GM23248 (cell line): Measurements from ENCODE around the gene PRELP. TPM values are rescaled to one million over a fixed set of nuclear protein-coding genes. Genes with fewer than 3 reads are reported as not detected.

Experiments used
- DNase-seq: peaks from one replicate; pipeline ENCODE4 v3.0.0-alpha.2; 2015
- H2AFZ ChIP-seq: fragments of 200-600 bp; sonication (generic); 2 replicates; pipeline ENCODE4 v1.6.1; 2016; ENCODE audit warnings: antibody characterized with exemption
- H3F3A ChIP-seq: fragments of 200-600 bp; sonication (generic); 2 replicates; pipeline ENCODE4 v1.6.1; 2016; ENCODE audit warnings: mild to moderate bottlenecking, antibody characterized with exemption, mixed run types; ENCODE audit not compliant: insufficient read depth
- H3K27ac ChIP-seq: fragments of 200-600 bp; sonication (generic); 2 replicates; pipeline ENCODE4 v1.5.1; 2016; ENCODE audit warnings: mild to moderate bottlenecking
- H3K27me3 ChIP-seq: fragments of 200-600 bp; sonication (generic); replicated peaks from 2 replicates; pipeline ENCODE4 v1.6.1; 2016; ENCODE audit warnings: mild to moderate bottlenecking; ENCODE audit not compliant: insufficient read depth
- H3K36me3 ChIP-seq: fragments of 200-600 bp; sonication (generic); 2 replicates; pipeline ENCODE4 v1.6.1; 2016; ENCODE audit warnings: low read depth, mild to moderate bottlenecking
- H3K4me1 ChIP-seq: fragments of 200-600 bp; sonication (generic); 2 replicates; pipeline ENCODE4 v1.6.1; 2016; ENCODE audit warnings: mild to moderate bottlenecking; ENCODE audit not compliant: insufficient read depth
- H3K4me2 ChIP-seq: fragments of 200-600 bp; sonication (generic); one replicate; pipeline ENCODE4 v1.6.1; 2016; ENCODE audit warnings: mild to moderate bottlenecking; ENCODE audit not compliant: unreplicated experiment
- H3K4me3 ChIP-seq: fragments of 200-600 bp; sonication (generic); 2 replicates; pipeline ENCODE4 v1.5.1; 2016; ENCODE audit warnings: mild to moderate bottlenecking
- H3K79me2 ChIP-seq: fragments of 200-600 bp; sonication (generic); 2 replicates; pipeline ENCODE4 v1.6.1; 2016; ENCODE audit warnings: mild to moderate bottlenecking; ENCODE audit not compliant: insufficient read depth
- H3K9ac ChIP-seq: fragments of 200-600 bp; sonication (generic); 2 replicates; pipeline ENCODE4 v1.6.1; 2016; ENCODE audit warnings: mild to moderate bottlenecking
- H3K9me2 ChIP-seq: fragments of 200-600 bp; sonication (generic); 2 replicates; pipeline ENCODE4 v1.6.1; 2016; ENCODE audit warnings: mixed run types, mild to moderate bottlenecking, moderate library complexity; ENCODE audit not compliant: insufficient read depth
- H3K9me3 ChIP-seq: fragments of 200-600 bp; sonication (generic); one replicate; pipeline ENCODE4 v1.6.1; 2017; ENCODE audit warnings: low read depth
- H4K20me1 ChIP-seq: fragments of 200-600 bp; sonication (generic); 2 replicates; pipeline ENCODE4 v1.6.0; 2016; ENCODE audit not compliant: insufficient read depth
- EZH2 ChIP-seq: fragments of 200-600 bp; sonication (generic); IDR thresholded peaks from 2 replicates; pipeline ENCODE4 v1.6.1; 2018; ENCODE audit warnings: antibody characterized with exemption, mild to moderate bottlenecking; ENCODE audit not compliant: insufficient read depth, poor library complexity, severe bottlenecking
- EZH2phosphoT487 ChIP-seq: fragments of 200-600 bp; sonication (generic); IDR thresholded peaks from 2 replicates; pipeline ENCODE4 v1.6.1; 2018; ENCODE audit warnings: antibody characterized with exemption, moderate library complexity, mild to moderate bottlenecking, low read depth; ENCODE audit not compliant: insufficient read depth
- WGBS, 2 experiments: methylation state at CpG; one replicate each; pipeline ENCODE4 v1.1.6; 2015 to 2017; ENCODE audit warnings: low lambda C conversion rate in 2 of 2, low coverage in 1 of 2; ENCODE audit errors: missing lambda C conversion rate in 2 of 2; 5-methylcytosine and 5-hydroxymethylcytosine counted together
- in situ Hi-C: fragments of 300-500 bp; cut with MboI; formaldehyde crosslinking; loops from 2 replicates; pipeline ENCODE4 v1.15.0; 2020
- polyA plus RNA-seq: library from polyadenylated mRNA; unstranded; fragments of >200 nt; fragmentation: Nextera tagmentation; extraction: Ambion mirVana; gene quantifications from 2 replicates; pipeline ENCODE4 v1.2.1, GENCODE V29; 2016
- total RNA-seq: library from RNA; depleted of rRNA; stranded (reverse); fragments of >200 nt; shearing (Covaris generic); gene quantifications from 2 replicates; pipeline ENCODE4 v1.2.3, GENCODE V29; 2014

Gene PRELP
- total and polyA plus RNA-seq, 2 experiments from 2014 or later, result 0.32 to 1.6 TPM

DNA sequence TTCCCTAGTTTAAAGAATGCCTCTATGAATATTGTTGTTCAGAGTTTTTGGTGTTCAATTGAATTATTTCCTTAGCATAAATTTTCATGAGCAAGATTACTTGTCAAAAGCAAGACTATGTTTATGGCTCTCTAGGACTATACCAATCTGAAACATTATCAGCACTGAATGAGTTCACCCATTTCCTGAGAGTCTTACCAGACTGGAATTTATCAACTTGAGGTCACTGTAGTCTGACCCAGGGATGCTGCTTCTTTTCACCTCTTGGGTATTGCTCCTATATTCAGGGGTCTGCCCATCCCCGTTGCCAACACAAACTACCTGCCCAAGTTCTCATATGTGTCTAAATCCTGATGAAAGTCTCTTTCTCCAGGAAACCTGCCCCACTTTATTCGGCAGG lies 61.0 kb downstream of the PRELP start:
- in situ Hi-C loops, result no loop called here

DNA sequence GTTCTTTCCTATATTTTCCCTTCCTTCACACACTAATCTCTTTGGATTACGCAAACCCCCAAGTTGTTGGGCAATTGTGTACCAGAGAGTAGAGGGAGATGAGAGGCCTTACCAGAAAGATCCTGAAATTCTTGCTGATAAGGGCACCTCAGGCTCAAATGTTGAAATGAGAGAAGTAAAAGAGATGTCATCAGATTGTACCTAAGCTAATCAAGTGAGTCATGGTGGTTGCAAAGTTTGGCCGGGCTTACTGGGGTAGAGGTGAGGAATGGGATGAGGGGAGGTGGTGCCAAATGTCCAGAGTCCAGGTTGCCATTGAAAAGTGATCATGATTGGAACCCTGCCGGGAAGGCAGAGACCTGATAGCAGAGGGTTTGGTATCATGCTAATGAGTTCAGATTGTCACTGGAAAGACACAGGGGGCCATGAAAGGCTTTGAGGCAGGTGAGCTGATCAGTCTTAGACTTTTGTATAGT lies 61.4 kb downstream of the PRELP start:
- peak overlapping the region; percentile 42 for H3K27ac ChIP-seq
- peaks cover 50% of the 10 kb centered on the region for H3F3A ChIP-seq
- no peaks in the 10 kb centered on the region for H3K79me2 ChIP-seq
- DNase-seq, result peak; percentile 64
- no peaks in the 10 kb centered on the region for H3K9me3 ChIP-seq
- TF ChIP-seq EZH2phosphoT487 (no peak), EZH2 (no peak)
- H4K20me1 ChIP-seq, result no peaks in the 10 kb centered on the region
- in situ Hi-C loops, result no loop called here
- H3K4me1 ChIP-seq, result peaks cover 46% of the 10 kb centered on the region
- peak overlapping the region; percentile 57 for H3K4me2 ChIP-seq
- WGBS, 2 experiments, result 58 to 61% methylated on average over 3 of the region's 3 CpGs
- no peaks in the 10 kb centered on the region for H3K27me3 ChIP-seq
- H3K36me3 ChIP-seq, result no peaks in the 10 kb centered on the region
- no peak overlapping the region for H3K4me3 ChIP-seq
- H3K9ac ChIP-seq, result no peak overlapping the region
- H3K9me2 ChIP-seq, result no peaks in the 10 kb centered on the region
- no peak overlapping the region for H2AFZ ChIP-seq

More for the DNA sequence above, 61.0 kb downstream of the PRELP start:
- Histone ChIP-seq H3K9me3 (no peaks in the 10 kb centered on the region), H3K9me2 (no peaks in the 10 kb centered on the region), H3K9ac (no peak overlapping the region), H3K4me2 (peak overlapping the region; percentile 57), H3K27me3 (no peaks in the 10 kb centered on the region), H3K79me2 (no peaks in the 10 kb centered on the region), H3K27ac (peak overlapping the region; percentile 42), H3K4me3 (no peak overlapping the region), H3K36me3 (no peaks in the 10 kb centered on the region), H3F3A (peaks cover 50% of the 10 kb centered on the region), H2AFZ (no peak overlapping the region), H4K20me1 (no peaks in the 10 kb centered on the region), H3K4me1 (peaks cover 46% of the 10 kb centered on the region)
- DNase-seq, result peak; percentile 48
- 46 to 50% methylated on average over 2 of the region's 2 CpGs for WGBS, 2 experiments
- TF ChIP-seq EZH2phosphoT487 (no peak), EZH2 (no peak)

DNA sequence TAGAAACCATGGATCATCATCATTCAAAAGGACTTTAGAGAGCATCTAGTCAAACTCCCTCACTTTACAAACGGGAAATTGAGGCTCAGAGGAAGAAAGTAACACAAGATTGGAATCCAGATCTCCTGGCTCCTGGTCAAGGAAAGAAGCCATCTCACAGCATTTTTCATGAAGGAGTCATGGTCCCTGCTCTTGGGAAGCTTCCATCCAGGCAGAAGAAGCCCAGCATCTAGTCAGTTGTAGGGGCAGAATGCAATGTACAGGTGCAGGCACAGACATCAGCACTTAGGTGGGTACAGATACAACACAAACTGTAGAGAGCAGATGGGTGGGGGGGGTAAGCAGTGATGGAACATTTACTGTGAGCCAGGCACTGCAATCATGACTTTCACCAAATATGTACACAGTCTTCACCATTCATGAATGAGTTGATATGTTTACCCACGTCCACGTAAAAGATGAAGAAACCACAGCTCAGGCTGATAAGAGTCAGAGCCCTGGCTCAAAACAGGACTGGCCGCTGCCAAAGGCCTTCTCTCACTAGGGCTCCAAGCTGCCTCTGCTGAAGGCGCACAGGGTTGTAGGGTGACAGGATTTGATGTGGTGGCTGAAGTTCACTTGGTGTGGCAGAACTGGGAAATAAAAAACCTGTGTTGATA lies 62.3 kb downstream of the PRELP start:
- Histone ChIP-seq H3K4me2 (no peak overlapping the region), H3K9me3 (no peaks in the 10 kb centered on the region), H3K9me2 (no peaks in the 10 kb centered on the region), H3K4me3 (no peak overlapping the region), H3K4me1 (peaks cover 46% of the 10 kb centered on the region), H3K9ac (no peak overlapping the region), H3K27ac (peak overlapping the region; percentile 42; the same call in 1 of the 2 replicates), H3F3A (peaks cover 50% of the 10 kb centered on the region), H3K79me2 (no peaks in the 10 kb centered on the region), H2AFZ (no peak overlapping the region), H4K20me1 (no peaks in the 10 kb centered on the region), H3K27me3 (no peaks in the 10 kb centered on the region), H3K36me3 (no peaks in the 10 kb centered on the region)
- in situ Hi-C loops, result no loop called here
- 78 to 82% methylated on average over 5 of the region's 5 CpGs for WGBS, 2 experiments
- TF ChIP-seq EZH2phosphoT487 (no peak), EZH2 (no peak)
- DNase-seq, result peak; percentile 74

DNA sequence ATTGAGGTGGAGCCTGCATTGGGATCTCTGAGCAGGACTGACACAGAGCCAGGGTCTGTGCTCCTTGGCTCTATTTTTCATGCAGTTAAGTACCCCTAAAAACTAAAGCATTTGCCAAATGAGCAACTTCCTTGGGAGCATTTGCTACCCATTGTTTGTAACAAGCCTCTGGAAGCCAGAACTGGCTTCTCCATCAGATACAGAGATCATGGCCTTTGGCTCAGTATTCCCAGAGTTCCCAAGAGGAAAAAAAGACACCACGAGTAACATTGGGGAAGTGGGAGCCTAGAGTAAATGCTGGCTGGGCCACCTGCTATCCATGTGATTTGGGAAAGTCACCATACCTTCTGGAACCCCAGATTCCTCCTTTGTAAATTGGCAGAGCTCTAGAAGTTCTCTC lies 63.1 kb downstream of the PRELP start:
- H3F3A ChIP-seq, result peaks cover 42% of the 10 kb centered on the region
- in situ Hi-C loops, result no loop called here
- H3K4me1 ChIP-seq, result peaks cover 43% of the 10 kb centered on the region
- no peaks in the 10 kb centered on the region for H3K9me2 ChIP-seq
- H3K4me2 ChIP-seq, result no peak overlapping the region
- WGBS, 2 experiments, result 53 to 75% methylated on average over 1 of the region's 1 CpG
- H3K9ac ChIP-seq, result no peak overlapping the region
- no peak for DNase-seq
- no peaks in the 10 kb centered on the region for H3K36me3 ChIP-seq
- no peak overlapping the region for H3K4me3 ChIP-seq
- H2AFZ ChIP-seq, result no peak overlapping the region
- TF ChIP-seq EZH2phosphoT487, result no peak
- TF ChIP-seq EZH2, result no peak
- no peaks in the 10 kb centered on the region for H4K20me1 ChIP-seq
- H3K27ac ChIP-seq, result no peak overlapping the region
- no peaks in the 10 kb centered on the region for H3K79me2 ChIP-seq
- no peaks in the 10 kb centered on the region for H3K9me3 ChIP-seq
- no peaks in the 10 kb centered on the region for H3K27me3 ChIP-seq
